WTC11 (cell line): Measurements from ENCODE around the gene SIRT5.

Experiments used
- ATF3 ChIP-seq: sonication (generic); formaldehyde crosslinking; conservative IDR thresholded peaks from 2 replicates; pipeline ENCODE4 v1.8.1; 2022; ENCODE audit warnings: mild to moderate bottlenecking, missing genetic modification reagents
- NR3C1 ChIP-seq: sonication (generic); formaldehyde crosslinking; conservative IDR thresholded peaks from 2 replicates; pipeline ENCODE4 v1.8.1; 2023; ENCODE audit warnings: low read depth, mild to moderate bottlenecking, missing genetic modification reagents

- TF ChIP-seq ATF3 (CRISPR knock-in tag) (no peak), NR3C1 (CRISPR knock-in tag) (no peak)
Observed at GRCh38 chr6:13538084-13538483, 36.3 kb upstream of the SIRT5 start.
